NCI-H128 (cell line): ENCODE data around the gene FHAD1.

Source experiments
- DNase-seq: peaks from one replicate; lab custom pipeline; 2025; ENCODE audit not compliant: unreplicated experiment; lab: John Stamatoyannopoulos, UW

FHAD1 gene

GRCh38 chr1:15324869-15325335 lies 77.9 kb downstream of the FHAD1 start:
- no peak for DNase-seq

DNA sequence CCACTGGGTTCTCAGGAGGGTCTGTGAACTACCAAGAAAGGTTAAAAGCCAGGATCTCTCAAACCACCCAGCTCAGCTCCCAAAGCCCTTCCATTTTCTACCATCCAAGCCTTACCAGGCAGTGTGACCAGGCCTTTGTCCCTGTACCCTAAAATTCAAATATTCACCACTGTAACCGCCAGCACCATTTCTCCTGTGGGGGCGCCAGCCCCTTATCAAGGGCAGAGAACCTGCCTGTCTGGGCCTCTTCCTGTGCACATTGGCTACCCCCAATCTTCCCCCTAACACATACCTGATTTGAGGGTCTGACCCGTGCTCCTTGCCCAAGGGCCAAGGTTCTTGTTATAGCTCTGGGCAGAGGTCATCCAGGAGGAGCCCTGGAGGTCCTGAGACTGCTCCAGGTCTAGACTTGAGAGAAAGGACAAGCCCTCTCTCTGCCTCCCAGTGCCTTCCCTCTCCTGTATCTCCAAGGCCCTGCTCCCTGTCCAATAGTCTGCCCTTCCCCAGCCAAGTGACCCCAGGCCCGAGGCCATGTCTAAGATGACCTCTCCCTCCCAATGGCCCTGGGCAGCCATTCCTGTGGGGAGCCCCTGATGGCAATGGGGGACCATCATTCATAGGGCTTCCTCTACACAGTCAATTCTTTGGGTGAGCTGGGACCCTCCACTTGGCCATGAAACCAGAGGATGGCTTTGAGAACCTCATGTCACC lies 78.5 kb downstream of the FHAD1 start:
- no peak for DNase-seq

DNA sequence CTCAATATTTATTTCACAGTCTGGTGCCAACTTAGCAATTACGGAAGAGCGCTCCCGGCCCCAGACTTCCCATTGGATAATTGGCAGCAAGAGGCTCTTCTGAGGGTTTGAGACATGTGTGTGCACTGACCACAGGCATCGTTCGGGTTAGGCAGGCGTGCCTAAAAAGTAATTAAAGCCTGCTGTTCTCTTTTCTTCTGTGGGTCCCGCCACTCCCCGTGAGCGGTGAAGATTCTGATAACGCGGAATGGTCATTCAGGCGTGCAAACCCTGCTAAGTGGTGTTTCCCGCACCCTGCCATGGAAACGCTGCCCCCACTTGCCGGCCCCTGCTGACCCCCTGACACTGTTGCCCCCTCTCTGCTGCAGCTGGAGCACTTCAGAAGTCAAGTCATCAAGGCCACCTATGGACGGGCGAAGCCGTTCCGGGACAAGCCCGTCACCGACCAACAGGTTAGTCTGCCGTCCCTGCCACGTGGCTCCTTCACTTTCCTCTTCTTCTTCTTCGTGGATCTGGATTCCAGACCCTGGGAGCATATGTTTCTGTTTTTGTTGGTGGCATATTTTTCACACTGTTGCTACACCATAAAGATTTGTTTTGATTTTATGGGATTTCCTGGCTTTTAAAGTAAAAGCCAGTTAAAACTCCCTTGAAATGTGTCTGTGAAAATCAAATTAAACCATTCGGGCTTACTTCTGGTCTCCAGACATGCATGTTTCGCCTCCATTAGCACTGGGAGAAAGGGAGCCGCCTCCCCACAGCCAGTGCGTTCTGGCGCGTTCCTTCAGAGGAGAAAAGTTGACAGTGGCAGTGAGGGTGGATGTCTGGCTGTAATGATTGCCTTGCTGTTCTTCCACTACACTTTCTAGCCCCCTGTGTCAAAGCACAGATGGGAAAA lies 79.9 kb downstream of the FHAD1 start:
- peak; percentile 53 for DNase-seq

- DNase-seq = no peak
Measured at GRCh38 chr1:15328351-15329103, 81.5 kb downstream of the FHAD1 start.

DNA sequence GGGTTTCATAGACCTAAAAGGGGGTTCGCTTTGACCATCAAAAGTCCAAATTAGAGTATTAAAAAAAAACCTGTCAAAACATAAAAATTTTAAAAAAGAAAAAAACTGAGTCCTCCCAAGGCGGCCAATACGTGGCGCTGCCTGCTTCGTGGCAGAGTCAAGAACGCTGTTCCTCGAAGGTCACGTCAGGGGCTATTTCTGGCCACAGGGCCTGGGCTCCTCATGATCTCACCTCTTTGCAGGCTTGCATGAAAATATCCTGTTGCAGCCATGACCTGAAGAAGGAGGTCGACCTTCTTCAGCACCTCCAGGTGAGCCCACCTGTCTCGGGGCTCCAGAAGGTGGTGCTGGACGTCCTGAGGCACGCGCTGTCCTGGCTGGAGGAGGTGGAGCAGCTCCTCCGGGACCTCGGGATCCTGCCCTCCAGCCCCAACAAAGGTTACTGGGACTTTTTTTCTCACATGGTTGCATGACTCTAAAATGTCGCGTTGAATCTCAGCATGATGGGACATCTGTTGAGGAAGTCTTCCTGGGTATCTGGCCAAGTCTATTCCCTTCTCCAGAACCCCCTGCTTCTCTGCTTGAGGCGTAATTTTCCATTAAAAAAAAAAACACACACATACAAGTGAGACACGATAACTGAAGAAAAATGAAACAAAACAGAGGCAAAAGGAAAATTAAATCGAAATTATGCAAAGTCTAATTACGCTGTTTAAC lies 82.2 kb downstream of the FHAD1 start:
- no peak for DNase-seq

DNA sequence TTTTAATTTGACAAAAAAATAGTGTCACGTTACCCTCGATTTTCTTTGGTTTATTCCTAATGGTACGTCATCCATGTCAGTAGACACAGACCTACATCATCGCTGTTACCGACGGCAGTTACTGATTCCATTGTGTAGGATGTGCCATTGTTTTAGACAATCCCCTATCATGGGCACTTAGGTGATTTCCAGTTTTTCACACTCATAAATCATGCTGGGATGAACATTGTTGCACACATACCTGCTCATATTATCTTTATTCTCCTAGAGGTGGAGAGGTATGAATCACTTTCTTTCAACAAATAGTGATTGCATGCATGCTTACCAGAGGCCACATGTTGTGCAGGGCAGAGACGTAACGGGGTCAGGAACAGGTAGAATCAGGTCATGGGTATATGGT lies 83.0 kb downstream of the FHAD1 start:
- DNase-seq = no peak

GRCh38 chr1:15331180-15331579 lies 84.2 kb downstream of the FHAD1 start:
- DNase-seq = no peak

- no peak for DNase-seq
Measured at GRCh38 chr1:15331734-15332133, 84.7 kb downstream of the FHAD1 start.

GRCh38 chr1:15332525-15332924 lies 85.5 kb downstream of the FHAD1 start:
- DNase-seq = no peak

GRCh38 chr1:15332952-15333715 lies 86.1 kb downstream of the FHAD1 start:
- no peak for DNase-seq

DNA sequence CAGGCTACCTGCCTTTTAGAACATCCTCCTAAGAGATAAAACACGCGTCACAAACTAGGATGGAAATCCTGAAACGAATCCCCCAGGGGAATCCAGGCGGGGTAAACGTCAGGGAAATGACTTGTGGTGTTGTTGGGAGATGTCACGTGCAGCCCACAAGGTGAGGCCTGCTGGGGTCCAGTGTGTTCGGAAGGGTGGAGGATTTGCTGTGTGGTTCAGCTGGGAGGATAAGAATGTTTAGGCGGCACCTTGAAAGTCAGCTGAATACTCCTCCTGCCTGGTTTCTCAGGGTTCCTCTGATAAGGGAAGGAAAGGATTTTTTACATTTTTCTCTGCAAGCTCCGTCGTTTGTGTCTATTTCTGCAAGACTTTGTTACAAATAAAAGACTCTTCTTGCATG lies 88.0 kb downstream of the FHAD1 start:
- no peak for DNase-seq

- no peak for DNase-seq
Measured at GRCh38 chr1:15336866-15337265, 89.8 kb downstream of the FHAD1 start.

- no peak for DNase-seq
Measured at GRCh38 chr1:15337656-15338402, 90.8 kb downstream of the FHAD1 start.

DNA sequence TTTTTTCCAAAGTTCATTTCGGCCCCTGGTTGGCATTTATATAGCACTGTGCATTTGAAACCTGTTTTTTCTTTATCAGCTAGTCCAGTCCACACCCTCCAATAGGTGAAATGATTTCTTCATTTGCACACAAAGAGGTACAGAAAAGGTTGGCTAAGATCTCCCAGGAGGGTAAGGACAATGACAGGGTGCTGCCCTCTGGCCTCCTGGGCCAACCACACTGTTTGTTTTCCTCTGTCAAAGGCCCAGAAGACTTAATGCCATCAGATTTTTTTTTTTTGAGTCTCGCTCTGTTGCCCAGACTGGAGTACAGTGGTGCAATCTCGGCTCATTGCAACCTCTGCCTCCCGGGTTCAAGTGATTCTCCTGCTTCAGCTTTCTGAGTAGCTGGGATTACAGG lies 92.5 kb downstream of the FHAD1 start:
- DNase-seq = no peak

- DNase-seq = no peak
Measured at GRCh38 chr1:15341228-15341627, 94.2 kb downstream of the FHAD1 start.

DNA sequence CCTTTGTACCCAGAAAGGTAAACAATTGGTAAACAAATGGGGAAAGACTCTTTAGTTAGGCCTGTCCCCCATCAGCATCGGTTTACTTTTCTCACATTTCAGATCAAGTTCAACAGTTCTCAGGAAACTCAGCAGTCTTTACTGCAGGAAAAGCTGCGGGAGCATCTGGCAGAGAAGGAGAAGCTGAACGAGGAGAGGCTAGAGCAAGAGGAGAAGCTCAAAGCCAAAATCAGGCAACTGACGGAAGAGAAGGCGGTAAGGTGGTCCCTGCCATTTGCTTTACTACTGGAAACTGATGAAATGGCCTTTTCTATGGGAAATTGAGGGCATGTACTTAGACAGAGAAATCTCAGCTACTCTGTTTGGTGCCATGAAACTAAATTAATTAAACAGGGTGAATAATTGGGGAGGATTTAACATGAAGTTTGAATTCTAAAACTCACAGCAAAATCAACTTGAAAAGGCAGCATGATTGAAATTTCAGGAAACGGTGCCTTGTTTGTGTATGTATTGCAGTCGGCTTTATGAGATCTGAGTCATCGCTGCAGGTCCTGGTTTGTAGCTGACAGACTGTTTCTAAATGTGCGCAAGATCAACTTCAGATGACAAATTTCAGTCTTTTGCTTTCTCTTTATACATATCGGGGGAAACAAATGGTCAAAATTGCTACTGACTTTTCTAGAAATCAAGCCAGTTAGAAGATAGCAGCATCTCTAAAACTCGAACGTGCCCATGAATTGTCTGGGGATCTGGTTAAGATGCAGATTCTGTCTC lies 94.8 kb downstream of the FHAD1 start:
- DNase-seq = no peak

GRCh38 chr1:15342408-15342967 lies 95.5 kb downstream of the FHAD1 start:
- no peak for DNase-seq

- DNase-seq = no peak
Measured at GRCh38 chr1:15343099-15343498, 96.1 kb downstream of the FHAD1 start.
